SK-N-MC (cell line): ENCODE results near the gene MSL3B.

Source experiments
- EZH2 ChIP-seq: fragments of 200-600 bp; sonication (generic); IDR thresholded peaks from one replicate; pipeline ENCODE4 v1.6.1; 2017; ENCODE audit warnings: antibody characterized with exemption
- POLR2AphosphoS5 ChIP-seq: IDR thresholded peaks from 2 replicates; pipeline ENCODE4 v1.6.1; 2012; ENCODE audit warnings: mild to moderate bottlenecking, low read depth, low read length, borderline replicate concordance

- TF ChIP-seq EZH2 (no peak), POLR2AphosphoS5 (no peak)
These were observed 37.9 kb downstream of the MSL3B start for GRCh38 chr2:233830111-233830802.
